ENCODE results near the gene ADCY6.

The ADCY6 gene

GRCh38 chr12:48786591-48787544 lies 2.0 kb downstream of the ADCY6 start:
- DNase-seq (ENCODE audit: low read depth in 1 of 2, low spot score in 1 of 2), result no peak

GRCh38 chr12:48783432-48783831 lies 5.5 kb downstream of the ADCY6 start:
- DNase-seq (ENCODE audit: low read depth in 1 of 2, low spot score in 1 of 2), result no peak

GRCh38 chr12:48782457-48783395 lies 6.2 kb downstream of the ADCY6 start:
- no peak for DNase-seq (ENCODE audit: low read depth in 1 of 2, low spot score in 1 of 2)

GRCh38 chr12:48781750-48782456 lies 7.0 kb downstream of the ADCY6 start:
- DNase-seq (ENCODE audit: low read depth in 1 of 2, low spot score in 1 of 2), result no peak

- DNase-seq (ENCODE audit: low read depth in 1 of 2, low spot score in 1 of 2), result no peak
These were observed 8.4 kb downstream of the ADCY6 start for GRCh38 chr12:48780381-48781025.

GRCh38 chr12:48779869-48780268 lies 9.0 kb downstream of the ADCY6 start:
- no peak for DNase-seq (ENCODE audit: low read depth in 1 of 2, low spot score in 1 of 2)

- no peak for DNase-seq (ENCODE audit: low read depth in 1 of 2, low spot score in 1 of 2)
These were observed 11.1 kb downstream of the ADCY6 start for GRCh38 chr12:48777501-48778400.

- DNase-seq (ENCODE audit: low read depth in 1 of 2, low spot score in 1 of 2), result no peak
These were observed 11.9 kb downstream of the ADCY6 start for GRCh38 chr12:48776956-48777355.

- DNase-seq (ENCODE audit: low read depth in 1 of 2, low spot score in 1 of 2), result no peak
These were observed 12.8 kb downstream of the ADCY6 start for GRCh38 chr12:48775991-48776649.

- DNase-seq (ENCODE audit: low read depth in 1 of 2, low spot score in 1 of 2), result no peak
These were observed 13.6 kb downstream of the ADCY6 start for GRCh38 chr12:48775299-48775698.

- DNase-seq (ENCODE audit: low read depth in 1 of 2, low spot score in 1 of 2), result no peak
These were observed 14.4 kb downstream of the ADCY6 start for GRCh38 chr12:48774516-48774915.

GRCh38 chr12:48773686-48774085 lies 15.2 kb downstream of the ADCY6 start:
- no peak for DNase-seq (ENCODE audit: low read depth in 1 of 2, low spot score in 1 of 2)

GRCh38 chr12:48771588-48772112 lies 17.2 kb downstream of the ADCY6 start:
- no peak for DNase-seq (ENCODE audit: low read depth in 1 of 2, low spot score in 1 of 2)

- DNase-seq (ENCODE audit: low read depth in 1 of 2, low spot score in 1 of 2), result no peak
These were observed 18.1 kb downstream of the ADCY6 start for GRCh38 chr12:48770756-48771155.

- no peak for DNase-seq (ENCODE audit: low read depth in 1 of 2, low spot score in 1 of 2)
These were observed 20.2 kb downstream of the ADCY6 start for GRCh38 chr12:48768736-48769135.

- DNase-seq (ENCODE audit: low read depth in 1 of 2, low spot score in 1 of 2), result no peak
These were observed 20.7 kb downstream of the ADCY6 start for GRCh38 chr12:48768147-48768546.

GRCh38 chr12:48767521-48767920 lies 21.4 kb downstream of the ADCY6 start:
- DNase-seq (ENCODE audit: low read depth in 1 of 2, low spot score in 1 of 2), result no peak

GRCh38 chr12:48767047-48767446 lies 21.8 kb downstream of the ADCY6 start:
- DNase-seq (ENCODE audit: low read depth in 1 of 2, low spot score in 1 of 2), result no peak

GRCh38 chr12:48765753-48766162 lies 23.1 kb downstream of the ADCY6 start:
- no peak for DNase-seq (ENCODE audit: low read depth in 1 of 2, low spot score in 1 of 2)

Measured in stimulated activated CD4-positive, alpha-beta T cell treated with anti-CD3 and anti-CD28 coated beads, Interleukin-15, amount 100 ng/mL, for 1 hour (primary cell).